Activated T-cell treated with anti-CD3 and anti-CD28 coated beads for 4 hours (primary cell): ENCODE data around the gene OR6S1.
"Not testable (repeated sequence)": the region's sequence is repeated elsewhere in the genome, so short reads cannot be mapped to it uniquely, and the experiment has no call there.

Source experiments
- DNase-seq: peaks from one replicate; pipeline ENCODE4 v3.0.0-alpha.2; 2020

The OR6S1 gene

DNA sequence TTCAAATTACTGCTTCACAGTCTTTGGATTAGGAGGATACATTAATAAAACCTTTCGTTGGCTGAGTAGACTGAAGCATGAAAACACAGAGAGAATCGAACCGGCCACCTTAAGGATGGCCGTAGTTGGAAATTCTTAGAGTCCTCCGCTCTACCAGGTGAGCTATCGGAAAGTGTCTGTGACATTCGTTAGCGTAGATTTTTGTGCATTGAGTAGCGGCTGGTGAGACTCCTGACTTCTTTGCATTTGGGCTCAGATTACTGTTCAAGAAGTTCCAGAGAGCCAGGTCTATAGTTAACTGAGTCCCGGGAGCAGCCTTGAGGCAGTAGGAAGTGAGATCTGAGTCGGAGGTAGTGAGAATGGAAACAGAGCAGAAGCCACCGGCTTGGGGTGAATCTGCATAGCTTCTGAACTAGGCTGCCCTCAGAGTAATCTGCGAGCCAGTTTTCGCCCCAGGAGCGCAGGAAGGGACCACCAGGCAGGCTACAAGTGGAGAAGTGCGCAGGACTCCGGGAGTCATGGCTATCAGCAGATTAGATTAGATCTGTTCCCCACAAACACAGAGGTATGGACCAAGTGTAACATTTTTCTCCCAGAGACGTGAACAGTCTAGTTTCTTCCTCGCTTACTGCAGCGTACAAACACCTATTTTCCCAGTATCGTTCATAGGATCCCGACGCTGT is 11.0 kb downstream of the OR6S1 start:
- DNase-seq = no peak

DNA sequence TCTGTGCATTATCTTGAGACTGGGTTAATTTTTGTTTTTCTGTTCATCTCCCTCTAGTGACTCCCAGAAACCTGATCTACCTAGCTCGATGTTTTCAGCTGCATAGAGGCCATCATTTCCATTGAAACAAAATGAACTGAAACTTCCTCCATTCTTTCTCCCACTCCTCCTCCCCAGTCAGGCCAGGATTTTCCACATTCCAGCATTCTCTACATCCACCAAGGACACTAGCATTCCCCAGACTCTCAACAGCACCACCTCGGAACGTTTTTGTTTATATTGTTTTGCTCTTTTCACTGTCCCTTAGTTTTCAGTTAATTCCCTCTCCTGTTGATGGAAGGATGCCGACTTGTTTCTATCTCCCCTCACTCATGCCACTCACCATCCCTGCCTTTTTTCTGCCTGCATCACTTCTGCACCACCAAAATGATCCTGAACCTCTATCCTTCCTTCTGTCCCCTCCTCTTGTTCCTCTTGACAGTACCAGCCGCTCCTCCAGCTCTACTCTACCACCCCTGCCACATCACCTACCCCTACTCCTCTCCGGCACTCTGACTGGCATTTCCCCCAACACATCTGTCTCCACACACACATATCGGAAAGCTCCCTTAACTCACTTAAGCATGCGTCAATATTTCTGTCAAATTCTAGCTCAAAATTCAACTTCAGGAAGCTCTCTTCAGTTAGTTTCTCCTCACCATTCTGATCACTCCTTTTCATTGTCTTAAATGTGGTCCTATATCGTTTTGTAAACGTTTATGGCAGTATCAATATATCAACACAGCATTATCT is 13.2 kb downstream of the OR6S1 start:
- DNase-seq = no peak

DNA sequence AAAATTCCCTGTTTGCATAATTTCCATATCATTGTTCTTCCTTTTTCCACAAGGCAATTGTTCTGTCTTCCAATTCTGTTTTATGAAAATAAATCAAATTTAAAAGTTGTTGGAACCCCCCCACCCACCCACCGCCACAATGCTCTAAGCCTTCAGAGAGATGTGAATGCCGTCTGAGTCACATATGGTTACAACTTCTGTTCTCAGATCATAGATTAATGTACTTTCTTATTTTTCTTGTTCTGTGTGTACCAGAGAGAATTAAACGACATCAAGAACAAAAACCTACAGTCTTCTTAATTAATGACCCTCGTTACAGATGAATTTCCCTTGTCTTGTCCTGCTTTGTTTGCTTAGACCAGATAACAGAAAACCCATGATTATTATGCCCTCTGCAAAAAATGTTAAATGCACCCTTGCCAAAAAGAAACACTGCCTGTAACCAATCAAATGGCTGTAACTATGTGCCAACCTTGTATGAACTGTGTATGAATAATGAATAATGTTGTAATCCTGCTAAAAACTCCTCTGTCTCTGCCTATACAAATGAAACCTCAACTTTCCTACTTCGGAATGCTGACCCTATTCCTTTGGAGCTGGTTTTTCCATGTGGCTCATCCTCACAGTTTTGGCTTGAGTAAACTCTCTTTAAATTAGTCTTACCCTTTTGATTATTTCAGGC is 14.0 kb downstream of the OR6S1 start:
- DNase-seq = no peak

DNA sequence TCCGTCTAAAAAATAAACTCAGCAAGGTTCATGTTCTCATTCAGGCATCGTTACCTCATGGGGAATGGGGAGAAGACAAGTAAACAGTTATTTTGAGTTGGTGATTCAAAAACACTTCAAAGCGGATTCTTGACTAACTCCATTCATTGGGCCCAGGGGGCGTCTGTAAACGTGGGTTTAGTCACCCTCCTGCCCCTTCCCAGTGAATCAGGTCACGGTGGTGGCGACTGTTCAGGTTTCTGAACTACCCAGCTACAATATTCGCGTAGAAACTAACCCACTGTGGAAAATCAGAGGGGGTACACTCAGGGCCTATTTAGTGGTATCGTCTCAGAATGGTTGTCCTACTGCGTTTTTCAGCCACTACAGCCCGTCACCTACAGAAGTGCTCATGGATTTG is 15.2 kb downstream of the OR6S1 start:
- DNase-seq = no peak

- DNase-seq = no peak
Observed at GRCh38 chr14:20624495-20625070, 16.9 kb downstream of the OR6S1 start.

- DNase-seq = no peak
Observed at GRCh38 chr14:20623798-20624197, 17.7 kb downstream of the OR6S1 start.

GRCh38 chr14:20622816-20623291 is 18.6 kb downstream of the OR6S1 start:
- no peak for DNase-seq

- no peak for DNase-seq
Observed at GRCh38 chr14:20620798-20621478, 20.6 kb downstream of the OR6S1 start.

GRCh38 chr14:20619688-20620087 is 21.8 kb downstream of the OR6S1 start:
- DNase-seq = not testable (repeated sequence)

DNA sequence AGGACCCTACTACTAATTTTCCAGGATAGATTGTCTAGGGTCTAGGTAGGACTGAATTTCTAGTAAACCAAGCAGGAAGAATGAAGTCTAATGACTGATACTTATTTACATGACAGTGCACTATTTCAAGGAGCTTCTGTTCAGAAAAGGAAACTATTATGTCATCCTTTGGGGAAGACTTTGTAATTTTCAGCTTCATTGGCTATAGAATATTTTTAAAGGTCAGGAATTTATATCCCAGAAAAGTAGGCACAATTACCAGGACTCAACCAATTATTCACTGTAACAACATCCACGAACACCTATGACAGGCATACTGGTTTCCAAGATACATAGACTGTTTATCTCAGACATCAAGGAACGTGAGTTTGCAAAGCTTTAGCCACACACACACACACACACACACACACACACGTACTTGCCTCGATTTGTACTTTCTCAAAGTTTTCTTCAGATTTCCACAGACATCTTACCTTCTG is 23.2 kb downstream of the OR6S1 start:
- DNase-seq = no peak

- no peak for DNase-seq
Observed at GRCh38 chr14:20617138-20618003, 24.1 kb downstream of the OR6S1 start.

- DNase-seq = no peak
Observed at GRCh38 chr14:20615996-20616395, 25.5 kb downstream of the OR6S1 start.

- no peak for DNase-seq
Observed at GRCh38 chr14:20614038-20614840, 27.3 kb downstream of the OR6S1 start.

DNA sequence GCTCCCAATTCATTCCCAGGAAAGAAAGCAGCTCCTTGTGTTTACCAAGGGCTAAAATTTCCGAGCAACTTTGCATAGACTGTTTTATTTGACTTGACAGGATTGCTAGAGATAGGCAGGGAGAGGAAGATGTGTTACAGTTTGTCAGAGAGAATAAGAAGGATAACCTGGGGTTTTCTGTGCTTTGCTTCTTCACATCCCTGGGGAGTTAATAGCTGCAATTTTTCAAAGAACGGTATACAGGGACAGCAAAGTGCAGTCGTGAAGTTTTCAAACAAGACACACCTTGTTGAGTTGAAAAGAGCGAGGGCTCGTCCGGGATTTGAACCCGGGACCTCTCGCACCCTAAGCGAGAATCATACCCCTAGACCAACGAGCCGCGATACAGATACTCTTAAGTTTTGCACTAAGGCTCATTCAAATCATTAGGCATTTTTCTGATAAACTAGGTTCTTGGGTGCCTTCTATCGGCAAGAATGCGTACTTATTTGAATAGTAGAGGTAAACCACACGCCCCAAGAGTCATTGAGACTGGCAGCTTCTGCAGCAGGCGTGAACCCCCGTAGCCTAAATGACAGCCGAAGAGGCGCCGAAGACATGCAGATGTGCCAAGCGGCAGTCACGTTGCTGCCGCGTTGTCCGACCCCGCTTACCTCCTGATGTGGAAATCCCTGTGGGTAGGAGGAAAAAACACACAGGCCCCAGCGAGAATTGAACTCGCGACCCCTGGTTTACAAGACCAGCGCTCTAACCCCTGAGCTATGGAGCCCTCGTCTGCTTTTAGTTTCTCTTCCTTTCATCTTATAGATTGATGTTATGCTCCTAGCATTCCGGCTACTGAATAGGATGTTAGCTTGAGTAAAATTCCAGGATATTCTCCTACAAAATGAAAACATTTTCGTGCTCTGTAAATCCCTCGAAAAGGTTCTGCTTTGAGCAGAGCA is 28.1 kb downstream of the OR6S1 start:
- DNase-seq = peak; percentile 79

DNA sequence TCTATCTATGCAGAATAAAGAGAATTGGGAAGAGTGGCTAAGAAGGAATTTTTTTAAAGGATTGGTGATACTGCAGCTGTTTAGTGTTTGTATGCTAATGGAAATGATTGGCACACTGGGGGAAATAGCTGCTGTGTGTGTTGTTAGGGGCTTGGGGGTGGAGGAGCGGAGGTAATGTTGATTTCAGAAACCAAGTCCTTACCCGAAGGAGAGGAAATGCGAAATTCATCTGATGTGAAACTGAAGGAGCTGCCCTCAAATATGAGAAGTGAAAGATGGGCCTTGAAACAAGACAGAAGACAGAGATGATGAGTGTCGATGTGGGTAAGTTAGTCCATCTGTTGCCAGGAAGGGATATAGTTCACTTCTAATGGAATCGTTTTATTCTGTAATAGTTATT is 29.1 kb downstream of the OR6S1 start:
- DNase-seq = no peak

GRCh38 chr14:20611277-20611676 is 30.2 kb downstream of the OR6S1 start:
- DNase-seq = no peak

DNA sequence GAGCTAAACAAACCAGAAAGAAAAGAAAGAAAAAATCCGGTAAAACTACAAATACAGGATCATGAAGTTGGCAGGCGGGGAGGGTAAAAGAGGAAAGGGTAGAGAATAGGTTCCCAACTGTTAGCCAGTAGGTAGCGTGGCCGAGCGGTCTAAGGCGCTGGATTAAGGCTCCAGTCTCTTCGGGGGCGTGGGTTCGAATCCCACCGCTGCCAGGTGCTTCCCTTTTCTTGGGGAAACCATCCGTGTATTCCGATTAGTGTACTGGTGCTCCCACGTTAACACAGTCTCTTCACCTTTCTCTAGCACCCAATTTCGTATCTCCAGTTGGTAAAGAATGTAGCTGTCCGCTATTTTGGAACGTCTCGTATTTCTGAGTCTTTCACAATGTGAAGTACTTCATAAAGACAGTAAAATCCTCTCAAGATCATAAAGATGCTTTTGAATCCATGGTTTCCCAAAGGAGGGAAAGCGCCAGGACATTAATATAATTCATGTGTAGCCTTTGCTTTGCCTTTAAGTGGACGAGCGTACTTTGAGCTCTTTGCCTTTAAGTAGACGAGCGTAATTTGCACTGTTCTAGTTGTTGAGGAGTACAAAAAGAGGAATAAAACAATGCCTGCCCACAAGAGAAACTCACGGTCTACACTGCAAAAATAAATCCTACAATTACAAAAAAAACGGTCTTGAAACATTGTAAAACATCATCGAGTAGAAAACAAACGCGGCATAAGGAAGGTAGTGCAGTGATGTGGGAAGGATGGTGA is 31.3 kb downstream of the OR6S1 start:
- DNase-seq = peak; percentile 69

DNA sequence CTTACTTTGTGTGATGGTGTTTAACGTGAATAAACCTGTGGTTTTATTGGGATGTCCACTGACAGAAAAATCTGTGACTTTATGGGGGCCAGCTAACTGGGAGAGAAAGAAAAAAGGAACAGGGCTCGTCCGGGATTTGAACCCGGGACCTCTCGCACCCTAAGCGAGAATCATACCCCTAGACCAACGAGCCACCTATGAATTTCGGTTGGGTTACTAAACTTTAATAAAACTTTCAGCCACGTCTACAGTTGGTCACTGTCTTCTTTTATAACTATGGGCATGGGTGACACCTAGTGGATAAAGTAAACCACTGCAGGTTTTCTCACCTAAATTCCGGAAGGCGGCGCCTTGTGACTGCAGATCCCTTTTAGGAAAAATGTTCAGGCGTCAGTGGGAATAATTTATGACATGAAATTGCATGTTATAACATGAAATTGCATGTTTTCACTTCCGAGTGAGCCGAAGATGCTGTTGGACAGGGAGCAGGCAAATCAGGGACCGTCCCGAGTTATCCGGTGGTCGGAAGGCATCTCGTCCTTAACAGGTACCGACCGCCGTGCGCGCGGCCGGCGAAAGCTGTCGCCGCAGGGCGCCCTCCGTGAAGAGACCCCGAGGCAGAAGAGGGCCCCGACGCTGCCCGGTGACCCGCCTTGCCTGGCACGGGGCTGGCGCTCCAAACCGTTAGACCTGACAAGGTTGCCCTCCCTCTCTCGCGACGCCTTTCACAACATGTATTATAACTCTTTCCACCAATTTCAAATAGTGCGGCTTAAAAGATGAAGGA is 32.1 kb downstream of the OR6S1 start:
- peak; percentile 49 for DNase-seq
